GM12892 (cell line): ENCODE data around the gene ZSCAN2.

Experiments used
- DNase-seq: peaks from one replicate; pipeline ENCODE4 v3.0.0; 2011; ENCODE audit not compliant: insufficient read length
- FAIRE-seq: peaks from 2 replicates; lab custom pipeline; 2011; peaks lifted over from hg19 to GRCh38; lab: Jason Lieb, UNC
- POLR2A ChIP-seq: IDR thresholded peaks from 2 replicates; pipeline ENCODE4 v1.6.1; 2011; ENCODE audit warnings: low read depth, low read length, control low read depth
- POLR2AphosphoS5 ChIP-seq: IDR thresholded peaks from 2 replicates; pipeline ENCODE4 v1.6.1; 2011; ENCODE audit warnings: low read depth, low read length, control low read depth
- TAF1 ChIP-seq: IDR thresholded peaks from 2 replicates; pipeline ENCODE4 v1.6.1; 2011; ENCODE audit warnings: low read depth, mild to moderate bottlenecking, control low read depth, low read length, borderline replicate concordance

Gene ZSCAN2

DNA sequence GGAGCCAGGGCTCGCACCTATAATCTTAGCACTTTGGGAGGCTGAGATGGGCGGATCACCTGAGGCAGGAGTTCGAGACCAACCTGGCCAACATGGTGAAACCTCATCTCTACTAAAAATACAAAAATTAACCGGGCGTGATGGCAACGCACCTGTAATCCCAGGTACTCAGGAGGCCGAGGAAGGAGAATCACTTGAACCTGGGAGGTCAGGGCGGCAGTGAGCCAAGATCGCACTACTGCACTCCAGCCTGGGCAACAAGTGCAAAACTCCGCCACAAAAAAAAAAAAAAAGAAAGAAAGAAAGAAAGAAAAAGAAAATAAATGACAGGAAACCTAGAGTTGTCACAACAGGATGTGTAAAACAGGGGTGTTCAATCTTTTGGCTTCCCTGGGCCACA is 60.2 kb downstream of the ZSCAN2 start:
- TF ChIP-seq POLR2AphosphoS5 (no peak), TAF1 (no peak), POLR2A (no peak)
- FAIRE-seq: no peak
- DNase-seq: no peak

GRCh38 chr15:84666373-84666772 is 65.6 kb downstream of the ZSCAN2 start:
- FAIRE-seq: no peak
- DNase-seq: no peak
- TF ChIP-seq POLR2AphosphoS5 (no peak), TAF1 (no peak), POLR2A (no peak)

DNA sequence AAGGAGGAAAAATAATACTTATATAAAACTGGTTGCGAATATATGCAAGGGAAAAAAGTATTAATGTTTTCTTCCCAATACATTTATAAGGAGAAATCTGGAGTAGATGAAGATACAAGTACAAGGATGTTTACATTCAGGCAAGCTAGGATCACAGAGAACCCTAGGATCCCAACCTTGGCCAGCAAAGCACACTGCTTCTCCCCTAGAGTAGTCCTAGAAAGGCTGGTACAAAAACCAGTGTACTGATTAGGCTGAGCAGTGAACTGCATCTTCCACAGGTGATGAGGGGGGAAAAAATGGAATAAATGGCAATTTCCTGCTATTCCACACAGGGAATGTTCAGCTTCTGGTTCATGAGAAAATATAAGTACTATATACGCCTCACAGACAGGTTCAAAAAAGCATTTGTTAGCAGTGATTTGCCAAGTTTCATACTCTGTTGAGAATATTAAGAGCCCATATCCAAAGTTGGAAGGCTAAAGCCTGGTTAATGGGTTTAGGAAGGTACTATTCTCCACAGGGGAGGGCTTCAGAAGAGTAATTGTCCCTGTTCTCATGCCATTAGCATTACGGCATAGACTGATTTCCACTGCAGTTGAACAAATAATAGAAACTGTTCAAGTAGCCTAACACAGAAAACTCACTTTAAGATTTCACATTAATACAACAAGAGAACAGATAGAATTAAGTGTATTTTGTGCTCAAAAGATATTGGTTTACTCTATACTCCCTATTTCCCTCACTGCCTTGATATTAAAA is 67.6 kb downstream of the ZSCAN2 start:
- DNase-seq: no peak
- no peak for TF ChIP-seq POLR2A
- no peak for TF ChIP-seq TAF1
- no peak for TF ChIP-seq POLR2AphosphoS5
- FAIRE-seq: no peak

GRCh38 chr15:84669726-84670125 is 68.9 kb downstream of the ZSCAN2 start:
- no peak for DNase-seq
- TF ChIP-seq POLR2A: no peak
- TF ChIP-seq TAF1: no peak
- no peak for TF ChIP-seq POLR2AphosphoS5
- FAIRE-seq: no peak

DNA sequence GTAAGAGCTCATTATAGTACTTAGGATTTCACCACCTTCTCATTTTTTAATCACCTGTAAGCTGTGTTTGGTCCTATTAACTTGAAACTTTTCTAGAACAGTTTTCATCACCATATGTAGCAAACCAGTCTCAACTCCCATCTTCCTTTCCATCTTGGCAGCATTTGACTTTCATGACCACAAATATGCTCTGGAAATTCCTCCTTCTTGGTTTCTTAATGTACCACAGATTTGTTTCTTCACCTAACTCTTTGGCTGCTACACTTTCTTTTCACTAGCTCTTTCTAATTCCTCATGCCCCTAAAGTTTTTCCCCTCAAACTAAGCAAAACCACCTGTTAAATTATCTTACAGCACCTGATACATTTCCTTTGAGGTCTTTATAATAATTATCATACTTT is 70.4 kb downstream of the ZSCAN2 start:
- FAIRE-seq: no peak

More for the DNA sequence above, 70.4 kb downstream of the ZSCAN2 start:
- no peak for DNase-seq
- TF ChIP-seq POLR2AphosphoS5 (no peak), TAF1 (no peak), POLR2A (no peak)
